Epithelial cell of proximal tubule (primary cell): ENCODE results near the gene CLEC16A. TPM values are rescaled to one million over a fixed set of nuclear protein-coding genes. Genes with fewer than 3 reads are reported as not detected.

ENCODE experiments used
- DNase-seq: peaks from one replicate; pipeline ENCODE4 v3.0.0-alpha.2; 2011; ENCODE audit warnings: low read depth
- H3K4me3 ChIP-seq: 2 replicates; pipeline ENCODE4 v1.5.1; 2011; ENCODE audit warnings: low read depth, mild to moderate bottlenecking, low read length
- CTCF ChIP-seq: conservative IDR thresholded peaks from 2 replicates; pipeline ENCODE4 v1.5.1; 2012; ENCODE audit warnings: low read depth, mild to moderate bottlenecking, low read length
- total RNA-seq: library from RNA; depleted of rRNA; stranded (reverse); fragments of >200 nt; gene quantifications from 2 replicates; pipeline ENCODE4 v1.2.3, GENCODE V29; 2015

CLEC16A gene
- total RNA-seq, 1 donor from 2014 or later: 15.6 TPM

- DNase-seq: no peak
- TF ChIP-seq CTCF: no peak
- H3K4me3 ChIP-seq: no peak overlapping the region
Observed at GRCh38 chr16:11194913-11195312, 250.5 kb downstream of the CLEC16A start.

GRCh38 chr16:11196286-11196828, 252.0 kb downstream of the CLEC16A start:
- DNase-seq: no peak
- TF ChIP-seq CTCF: no peak
- no peak overlapping the region for H3K4me3 ChIP-seq

GRCh38 chr16:11198375-11198774, 254.0 kb downstream of the CLEC16A start:
- no peak for TF ChIP-seq CTCF
- no peak for DNase-seq
- H3K4me3 ChIP-seq: no peak overlapping the region

- TF ChIP-seq CTCF: no peak
- no peak overlapping the region for H3K4me3 ChIP-seq
- no peak for DNase-seq
Observed at GRCh38 chr16:11198828-11199227, 254.5 kb downstream of the CLEC16A start.

GRCh38 chr16:11200592-11200991, 256.2 kb downstream of the CLEC16A start:
- TF ChIP-seq CTCF: no peak
- no peak for DNase-seq
- H3K4me3 ChIP-seq: no peak overlapping the region

- DNase-seq: no peak
- peak overlapping the region; percentile 27 for H3K4me3 ChIP-seq
- TF ChIP-seq CTCF: no peak
Observed at GRCh38 chr16:11201498-11202259, 257.3 kb downstream of the CLEC16A start.
